H1 (cell line): ENCODE results near the gene MPST. TPM values are rescaled to one million over a fixed set of nuclear protein-coding genes. Genes with fewer than 3 reads are reported as not detected.

Experiments used
- CBX5 ChIP-seq: fragments of 300-800, 300-1000 bp; sonication (generic); IDR thresholded peaks from 2 replicates; pipeline ENCODE4 v1.7.1; 2016; ENCODE audit warnings: antibody characterized with exemption, low read length, low read depth
- polyA plus RNA-seq, 7 experiments: library from polyadenylated mRNA; depleted of rRNA in 3 of 7; stranded (reverse) in 5 of 7; unstranded in 2 of 7; fragments of >200 nt in 5 of 7; fragments of 200-250 nt in 2 of 7; gene quantifications; 1 replicate in 5 of 7; 2 replicates in 1 of 7; 4 replicates in 1 of 7; pipeline versions ENCODE4 v1.2.1 to v1.2.3, GENCODE V29; 2011 to 2013; ENCODE audit warnings: missing spikeins in 2 of 7, mixed read lengths in 2 of 7
- total RNA-seq: library from RNA; stranded (reverse); fragmentation: NEBNext Ultra II Directional; extraction: Animal tissue kit (Norgen Biotek cat#: 25700); gene quantifications from 2 replicates; pipeline ENCODE4 v1.2.1, GENCODE V29; 2021

MPST gene
- total and polyA plus RNA-seq, 2 of the 8 experiments (the other 6 are each of a cell fraction or from before 2014, with no cell fraction given): 86.0 to 124 TPM

- TF ChIP-seq CBX5: no peak
These were observed 8.1 kb upstream of the MPST start (continued) for GRCh38 chr22:37011472-37011871.
